Inflammatory macrophage (primary cell): Measurements from ENCODE around the gene PPP1R3F.
"Not testable (repeated sequence)": the region's sequence is repeated elsewhere in the genome, so short reads cannot be mapped to it uniquely, and the experiment has no call there.

ENCODE experiments used
- DNase-seq, 2 donors: peaks; one replicate each; pipeline ENCODE4 v3.0.0-alpha.2; 2020 to 2022

The PPP1R3F gene

DNA sequence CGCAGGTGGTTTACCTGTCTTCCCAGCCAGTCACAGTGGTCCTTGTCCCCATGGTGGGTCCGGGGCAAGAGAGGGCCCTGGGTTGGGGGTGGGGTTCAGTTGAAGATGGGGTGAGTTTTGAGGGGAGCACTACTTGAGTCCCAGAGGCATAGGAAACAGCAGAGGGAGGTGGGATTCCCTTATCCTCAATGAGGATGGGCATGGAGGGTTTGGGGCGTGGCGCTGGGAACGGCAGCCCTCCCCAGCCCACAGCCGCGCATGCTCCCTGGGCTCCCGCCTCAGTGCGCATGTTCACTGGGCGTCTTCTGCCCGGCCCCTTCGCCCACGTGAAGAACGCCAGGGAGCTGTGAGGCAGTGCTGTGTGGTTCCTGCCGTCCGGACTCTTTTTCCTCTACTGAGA, 52.1 kb downstream of the PPP1R3F start, which contains the start of gene GAGE12J:
Gene GAGE12J (plus strand): TSS at position 301 of the 400 bp plus-strand sequence. CDS start 1,157 bp downstream, outside the sequence.
- DNase-seq: not testable (repeated sequence)

DNA sequence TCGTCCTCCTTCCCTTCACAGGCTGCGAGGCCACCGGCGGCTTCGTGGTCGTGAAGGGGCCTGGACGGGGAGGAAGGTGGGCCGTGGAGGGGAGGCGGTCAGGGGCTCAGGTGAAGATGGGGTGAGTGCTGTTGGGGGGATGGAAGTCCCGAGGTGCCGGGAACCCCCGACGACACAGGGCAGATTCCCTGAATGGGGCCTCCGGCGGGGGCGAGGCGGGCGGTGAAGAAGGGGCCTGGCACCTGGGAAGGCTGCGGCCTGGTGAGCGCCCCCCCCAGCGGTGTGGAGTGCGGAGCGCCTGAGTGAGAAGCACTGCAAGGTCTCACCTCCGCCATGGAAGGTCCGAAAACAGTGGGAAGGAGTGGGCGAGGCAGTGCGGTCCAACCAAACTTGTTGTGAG, 52.7 kb downstream of the PPP1R3F start:
- DNase-seq: not testable (repeated sequence)

DNA sequence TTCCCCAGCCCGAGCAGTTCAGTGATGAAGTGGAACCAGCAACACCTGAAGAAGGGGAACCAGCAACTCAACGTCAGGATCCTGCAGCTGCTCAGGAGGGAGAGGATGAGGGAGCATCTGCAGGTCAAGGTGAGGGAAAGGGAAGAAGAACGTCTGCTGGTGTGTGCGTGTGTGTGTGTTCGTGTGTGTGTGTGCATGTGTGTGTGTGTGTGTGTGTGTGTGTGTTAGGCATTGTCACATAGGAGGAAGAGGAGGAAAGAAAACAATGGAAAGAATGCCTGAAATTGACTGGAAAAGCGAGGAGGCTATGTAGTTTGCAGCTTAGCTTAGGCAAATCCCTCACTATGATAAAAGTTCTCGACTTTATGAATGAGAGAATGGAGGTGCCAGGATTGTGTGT, 54.1 kb downstream of the PPP1R3F start:
- not testable (repeated sequence) for DNase-seq

DNA sequence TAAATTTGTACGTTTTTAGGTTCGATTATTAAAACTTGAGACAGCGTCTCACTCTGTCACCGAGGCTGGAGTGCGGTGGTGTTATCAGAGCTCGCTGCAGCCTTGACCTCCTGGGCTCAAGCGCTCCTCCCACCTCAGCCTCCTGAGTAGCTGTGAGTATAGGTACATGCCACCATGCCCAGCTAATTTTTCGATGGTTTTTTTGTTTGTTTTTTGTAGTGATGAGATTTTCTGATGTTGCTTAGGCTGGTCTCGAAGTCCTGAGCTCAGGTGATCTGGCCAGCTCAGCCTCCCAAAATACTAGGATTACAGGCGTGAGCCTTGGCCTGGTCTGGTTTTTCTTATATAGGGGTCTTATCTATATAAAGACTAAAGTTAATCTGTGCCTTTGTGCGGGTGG, 60.8 kb downstream of the PPP1R3F start:
- not testable (repeated sequence) for DNase-seq

DNA sequence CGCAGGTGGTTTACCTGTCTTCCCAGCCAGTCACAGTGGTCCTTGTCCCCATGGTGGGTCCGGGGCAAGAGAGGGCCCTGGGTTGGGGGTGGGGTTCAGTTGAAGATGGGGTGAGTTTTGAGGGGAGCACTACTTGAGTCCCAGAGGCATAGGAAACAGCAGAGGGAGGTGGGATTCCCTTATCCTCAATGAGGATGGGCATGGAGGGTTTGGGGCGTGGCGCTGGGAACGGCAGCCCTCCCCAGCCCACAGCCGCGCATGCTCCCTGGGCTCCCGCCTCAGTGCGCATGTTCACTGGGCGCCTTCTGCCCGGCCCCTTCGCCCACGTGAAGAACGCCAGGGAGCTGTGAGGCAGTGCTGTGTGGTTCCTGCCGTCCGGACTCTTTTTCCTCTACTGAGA, 61.7 kb downstream of the PPP1R3F start, which contains the start of gene GAGE13:
Gene GAGE13 (plus strand): TSS at position 301 of the 400 bp plus-strand sequence. CDS start 1,156 bp downstream, outside the sequence.
- DNase-seq: not testable (repeated sequence)

DNA sequence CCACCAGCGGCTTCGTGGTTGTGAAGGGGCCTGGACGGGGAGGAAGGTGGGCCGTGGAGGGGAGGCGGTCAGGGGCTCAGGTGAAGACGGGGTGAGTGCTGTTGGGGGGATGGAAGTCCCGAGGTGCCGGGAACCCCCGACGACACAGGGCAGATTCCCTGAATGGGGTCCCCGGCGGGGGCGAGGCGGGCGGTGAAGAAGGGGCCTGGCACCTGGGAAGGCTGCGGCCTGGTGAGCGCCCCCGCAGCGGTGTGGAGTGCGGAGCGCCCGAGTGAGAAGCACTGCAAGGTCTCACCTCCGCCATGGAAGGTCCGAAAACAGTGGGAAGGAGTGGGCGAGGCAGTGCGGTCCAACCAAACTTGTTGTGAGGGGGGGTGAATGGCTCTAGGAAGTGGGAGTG, 62.2 kb downstream of the PPP1R3F start:
- not testable (repeated sequence) for DNase-seq
